ENCODE results near the gene PDE4B.

DNA sequence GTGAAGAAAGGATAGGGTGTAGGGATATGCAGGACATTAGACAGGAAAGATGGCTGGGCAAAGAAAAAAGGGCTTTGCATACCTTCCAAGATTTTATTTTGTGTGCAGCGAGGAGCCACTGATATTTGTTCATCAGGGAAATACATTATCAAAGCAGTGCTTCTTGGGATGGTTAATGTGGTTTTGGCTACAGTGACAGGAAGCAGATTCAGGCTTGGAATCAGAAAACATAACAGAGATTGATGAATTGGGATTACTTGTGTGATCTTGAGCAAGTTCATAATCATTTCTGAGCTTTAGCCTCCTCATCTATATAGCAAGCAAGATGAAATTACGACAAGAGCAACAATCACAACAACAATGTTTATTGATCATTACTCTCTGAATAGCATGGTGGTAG is 492.1 kb downstream of the PDE4B start:
- TF ChIP-seq, protein P1, sequence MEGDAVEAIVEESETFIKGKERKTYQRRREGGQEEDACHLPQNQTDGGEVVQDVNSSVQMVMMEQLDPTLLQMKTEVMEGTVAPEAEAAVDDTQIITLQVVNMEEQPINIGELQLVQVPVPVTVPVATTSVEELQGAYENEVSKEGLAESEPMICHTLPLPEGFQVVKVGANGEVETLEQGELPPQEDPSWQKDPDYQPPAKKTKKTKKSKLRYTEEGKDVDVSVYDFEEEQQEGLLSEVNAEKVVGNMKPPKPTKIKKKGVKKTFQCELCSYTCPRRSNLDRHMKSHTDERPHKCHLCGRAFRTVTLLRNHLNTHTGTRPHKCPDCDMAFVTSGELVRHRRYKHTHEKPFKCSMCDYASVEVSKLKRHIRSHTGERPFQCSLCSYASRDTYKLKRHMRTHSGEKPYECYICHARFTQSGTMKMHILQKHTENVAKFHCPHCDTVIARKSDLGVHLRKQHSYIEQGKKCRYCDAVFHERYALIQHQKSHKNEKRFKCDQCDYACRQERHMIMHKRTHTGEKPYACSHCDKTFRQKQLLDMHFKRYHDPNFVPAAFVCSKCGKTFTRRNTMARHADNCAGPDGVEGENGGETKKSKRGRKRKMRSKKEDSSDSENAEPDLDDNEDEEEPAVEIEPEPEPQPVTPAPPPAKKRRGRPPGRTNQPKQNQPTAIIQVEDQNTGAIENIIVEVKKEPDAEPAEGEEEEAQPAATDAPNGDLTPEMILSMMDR (optimal IDR thresholded peaks at IDR 0.05 in 1 of 3, IDR thresholded peaks at IDR 0.05 in 1 of 3, conservative IDR thresholded peaks at IDR 0.05 in 1 of 3; ENCODE audit: extremely low read depth in 1 of 3, insufficient read depth in 2 of 3, low read length in 3 of 3), result no peak
- TF ChIP-seq EZH2 (IDR thresholded peaks at IDR 0.05; ENCODE audit: low read length), result no peak

Measured in keratinocyte (primary cell).